ENCODE results near the gene PLIN4. TPM values are rescaled to one million over a fixed set of nuclear protein-coding genes. Genes with fewer than 3 reads are reported as not detected.

Gene PLIN4
- total RNA-seq, 1 experiment from 2014 or later = 2.3 TPM

- no peak for ATAC-seq
- ChIA-PET RAD21 (ENCODE audit: low non-redundant PET in 1 of 2, low total read pairs in 2 of 2, uncharacterized antibody in 2 of 2, unreplicated experiment in 2 of 2) (no interaction called here), CTCF (no interaction called here), POLR2A (no interaction called here)
- no TSS peak for BruUV-seq (replicated peaks)
- no peak overlapping the region for H3K4me2 ChIP-seq (ENCODE audit: low read length)
- H3K27ac ChIP-seq (ENCODE audit: low read depth, low read length) = no peak overlapping the region
- H3K9me3 ChIP-seq (ENCODE audit: control insufficient read depth in 1 of 2, insufficient read depth in 1 of 2, low read depth in 1 of 2, low read length in 2 of 2) = no peaks in the 10 kb centered on the region
- no peak overlapping the region for H2AFZ ChIP-seq (ENCODE audit: low read depth, low read length, poor library complexity, severe bottlenecking)
- H3K9ac ChIP-seq (ENCODE audit: low read length) = no peak overlapping the region
- no peaks in the 10 kb centered on the region for H3K9me2 ChIP-seq (ENCODE audit: insufficient read depth)
- H4K20me1 ChIP-seq (ENCODE audit: insufficient read depth) = no peaks in the 10 kb centered on the region
- peaks cover 0 to 6% of the 10 kb centered on the region in 2 experiments; a peak in 2 of 4 replicates for H3K4me1 ChIP-seq (ENCODE audit: control insufficient read depth in 1 of 2, insufficient read depth in 2 of 2, low read length in 2 of 2)
- H3K27me3 ChIP-seq (ENCODE audit: insufficient read depth, low read length) = no peaks in the 10 kb centered on the region
- intact Hi-C loops (cut with micrococcal nuclease) = no loop called here
- no peak overlapping the region for H3K4me3 ChIP-seq (replicated peaks in 1 of 2; ENCODE audit: low read depth in 1 of 2, low read length in 2 of 2)
- no peaks in the 10 kb centered on the region for H3K36me3 ChIP-seq (ENCODE audit: control insufficient read depth in 1 of 2, insufficient read depth in 2 of 2, low read length in 2 of 2)
- H3K79me2 ChIP-seq (ENCODE audit: insufficient read depth, low read length) = no peaks in the 10 kb centered on the region
- TF ChIP-seq POLR2A (IDR thresholded peaks at IDR 0.05; ENCODE audit: borderline replicate concordance, extremely low read depth, insufficient read depth, insufficient read length) = no peak
- TF ChIP-seq ELF1 (IDR thresholded peaks at IDR 0.05; ENCODE audit: borderline replicate concordance, low read depth) = no peak
- no peak for DNase-seq (ENCODE audit: low read depth, low spot score)
Measured at GRCh38 chr19:4511300-4512054, 6.8 kb downstream of the PLIN4 start.

GRCh38 chr19:4510435-4511255 is 7.6 kb downstream of the PLIN4 start:
- no peaks in the 10 kb centered on the region for H3K9me2 ChIP-seq (ENCODE audit: insufficient read depth)
- ChIA-PET POLR2A (no interaction called here), CTCF (no interaction called here), RAD21 (ENCODE audit: low non-redundant PET in 1 of 2, low total read pairs in 2 of 2, uncharacterized antibody in 2 of 2, unreplicated experiment in 2 of 2) (no interaction called here)
- intact Hi-C loops (cut with micrococcal nuclease) = no loop called here
- peaks cover 0 to 11% of the 10 kb centered on the region in 2 experiments; a peak in 2 of 4 replicates for H3K4me1 ChIP-seq (ENCODE audit: control insufficient read depth in 1 of 2, insufficient read depth in 2 of 2, low read length in 2 of 2)
- no peak overlapping the region for H3K4me3 ChIP-seq (replicated peaks in 1 of 2; ENCODE audit: low read depth in 1 of 2, low read length in 2 of 2)
- H3K27ac ChIP-seq (ENCODE audit: low read depth, low read length) = no peak overlapping the region
- TF ChIP-seq CEBPB (IDR thresholded peaks at IDR 0.05; ENCODE audit: low read depth) = no peak
- no peak for TF ChIP-seq EZH2 (IDR thresholded peaks at IDR 0.05)
- H3K27me3 ChIP-seq (ENCODE audit: insufficient read depth, low read length) = no peaks in the 10 kb centered on the region
- H3K79me2 ChIP-seq (ENCODE audit: insufficient read depth, low read length) = no peaks in the 10 kb centered on the region
- no peaks in the 10 kb centered on the region for H3K9me3 ChIP-seq (ENCODE audit: control insufficient read depth in 1 of 2, insufficient read depth in 1 of 2, low read depth in 1 of 2, low read length in 2 of 2)
- H3K4me2 ChIP-seq (ENCODE audit: low read length) = no peak overlapping the region
- H3K9ac ChIP-seq (ENCODE audit: low read length) = no peak overlapping the region
- no peak overlapping the region for H2AFZ ChIP-seq (ENCODE audit: low read depth, low read length, poor library complexity, severe bottlenecking)
- H4K20me1 ChIP-seq (ENCODE audit: insufficient read depth) = no peaks in the 10 kb centered on the region
- no peaks in the 10 kb centered on the region for H3K36me3 ChIP-seq (ENCODE audit: control insufficient read depth in 1 of 2, insufficient read depth in 2 of 2, low read length in 2 of 2)
- ATAC-seq (no peak), DNase-seq (ENCODE audit: low read depth, low spot score) (no peak)
- BruUV-seq (replicated peaks) = no TSS peak
